Muscle layer of duodenum (tissue), 2 donors: ENCODE measurements around the gene ZNF892.
A peak's percentile ranks its signal among the peaks of the same experiment; 100 is the strongest.
"Not testable (repeated sequence)": the region's sequence is repeated elsewhere in the genome, so short reads cannot be mapped to it uniquely, and the experiment has no call there.

Source experiments
- H3K27ac ChIP-seq: one replicate; pipeline ENCODE4 v1.7.0; 2013; ENCODE audit warnings: mild to moderate bottlenecking, low read length
- H3K27me3 ChIP-seq: one replicate; pipeline ENCODE4 v1.7.0; 2013; ENCODE audit warnings: low read depth, mild to moderate bottlenecking, control low read depth, low read length
- H3K36me3 ChIP-seq, 2 donors: one replicate each; pipeline ENCODE4 v1.7.0; 2013; ENCODE audit warnings: low read length in 2 of 2, control low read depth in 1 of 2, mild to moderate bottlenecking in 1 of 2; ENCODE audit not compliant: insufficient read depth in 2 of 2, control insufficient read depth in 1 of 2
- H3K4me1 ChIP-seq, 2 donors: one replicate each; pipeline ENCODE4 v1.7.0; 2013; ENCODE audit warnings: low read length in 2 of 2, mild to moderate bottlenecking in 2 of 2, control low read depth in 1 of 2, moderate library complexity in 1 of 2; ENCODE audit not compliant: insufficient read depth in 2 of 2, control insufficient read depth in 1 of 2
- H3K4me3 ChIP-seq, 2 donors: one replicate each; pipeline ENCODE4 v1.7.0; 2013; ENCODE audit warnings: low read length in 2 of 2, low read depth in 1 of 2, mild to moderate bottlenecking in 1 of 2
- H3K9me3 ChIP-seq, 2 donors: one replicate each; pipeline ENCODE4 v1.7.0; 2013; ENCODE audit warnings: low read length in 2 of 2, control low read depth in 1 of 2, mild to moderate bottlenecking in 1 of 2; ENCODE audit not compliant: control insufficient read depth in 1 of 2
- donor health status: healthy.

The ZNF892 gene

DNA sequence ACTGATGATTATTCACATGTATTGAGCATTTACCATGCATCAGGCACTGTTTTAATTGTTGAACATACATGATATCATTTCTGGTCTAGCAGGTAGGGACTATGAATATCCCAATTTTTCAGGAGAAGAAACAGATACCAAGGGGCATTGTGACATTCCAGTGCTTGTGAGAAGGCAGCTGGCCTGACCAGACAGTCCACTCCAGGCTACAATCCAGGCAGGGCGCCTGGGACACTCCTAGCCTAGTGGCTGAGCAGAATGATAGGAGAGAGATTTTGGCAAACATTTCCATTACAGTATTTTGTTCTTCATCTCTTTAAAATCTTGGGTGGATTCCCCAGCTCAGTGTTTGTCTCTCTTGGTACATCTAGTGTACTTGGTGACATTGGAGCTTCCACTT, 24.9 kb downstream of the ZNF892 start:
- no peaks in the 10 kb centered on the region for H3K27me3 ChIP-seq
- H3K36me3 ChIP-seq, result no peaks in the 10 kb centered on the region
- no peak overlapping the region for H3K4me3 ChIP-seq
- no peak overlapping the region for H3K27ac ChIP-seq
- no peaks in the 10 kb centered on the region for H3K4me1 ChIP-seq
- peaks cover 0 to 37% of the 10 kb centered on the region in 2 donors for H3K9me3 ChIP-seq

GRCh38 chr2:95234286-95234785, 27.0 kb downstream of the ZNF892 start:
- Histone ChIP-seq H3K27me3 (no peaks in the 10 kb centered on the region), H3K9me3 (peaks cover 0 to 38% of the 10 kb centered on the region in 2 donors), H3K4me1 (no peaks in the 10 kb centered on the region), H3K36me3 (peaks cover 0 to 4% of the 10 kb centered on the region in 2 donors), H3K27ac (no peak overlapping the region), H3K4me3 (no peak overlapping the region)

GRCh38 chr2:95234816-95235215, 27.5 kb downstream of the ZNF892 start:
- Histone ChIP-seq H3K4me1 (no peaks in the 10 kb centered on the region), H3K27me3 (no peaks in the 10 kb centered on the region), H3K4me3 (no peak overlapping the region), H3K9me3 (peaks cover 0 to 41% of the 10 kb centered on the region in 2 donors), H3K27ac (no peak overlapping the region), H3K36me3 (peaks cover 0 to 4% of the 10 kb centered on the region in 2 donors)

- peaks cover 0 to 56% of the 10 kb centered on the region in 2 donors for H3K9me3 ChIP-seq
- peaks cover 0 to 8% of the 10 kb centered on the region in 2 donors for H3K36me3 ChIP-seq
- H3K4me1 ChIP-seq, result no peaks in the 10 kb centered on the region
- no peak overlapping the region for H3K27ac ChIP-seq
- H3K27me3 ChIP-seq, result no peaks in the 10 kb centered on the region
- H3K4me3 ChIP-seq, result peak overlapping the region in 1 of 2 donors; percentile 35
Observed at GRCh38 chr2:95238131-95238530, 30.8 kb downstream of the ZNF892 start.

DNA sequence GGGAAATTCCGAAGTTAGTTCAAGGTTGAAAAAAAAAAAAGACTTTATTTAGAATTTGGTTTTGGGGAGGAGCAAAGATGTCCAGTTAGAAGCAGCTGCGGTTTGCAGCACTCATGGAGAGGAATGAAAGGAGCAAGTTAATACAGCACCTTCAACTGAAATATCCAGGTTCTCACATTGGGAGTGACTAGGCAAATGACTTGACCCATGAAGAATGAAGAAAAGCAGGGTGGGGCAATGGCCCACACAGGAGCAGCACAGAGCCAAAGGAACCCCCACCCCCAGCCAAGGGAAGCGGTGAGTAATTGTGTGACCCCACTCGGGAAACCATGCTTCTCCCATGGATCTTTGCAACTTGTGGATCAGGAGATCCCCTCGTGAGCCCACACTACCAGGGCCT, 32.8 kb downstream of the ZNF892 start:
- H3K36me3 ChIP-seq, result peaks cover 0 to 8% of the 10 kb centered on the region in 2 donors
- H3K4me1 ChIP-seq, result no peaks in the 10 kb centered on the region
- H3K27me3 ChIP-seq, result no peaks in the 10 kb centered on the region
- no peak overlapping the region for H3K27ac ChIP-seq
- no peak overlapping the region for H3K4me3 ChIP-seq
- peaks cover 0 to 54% of the 10 kb centered on the region in 2 donors for H3K9me3 ChIP-seq

- Histone ChIP-seq H3K4me3 (peak overlapping the region in 1 of 2 donors; percentile 32), H3K4me1 (no peaks in the 10 kb centered on the region), H3K36me3 (peaks cover 0 to 8% of the 10 kb centered on the region in 2 donors), H3K27me3 (no peaks in the 10 kb centered on the region), H3K27ac (no peak overlapping the region), H3K9me3 (peaks cover 0 to 52% of the 10 kb centered on the region in 2 donors)
Observed at GRCh38 chr2:95240556-95240955, 33.2 kb downstream of the ZNF892 start.

DNA sequence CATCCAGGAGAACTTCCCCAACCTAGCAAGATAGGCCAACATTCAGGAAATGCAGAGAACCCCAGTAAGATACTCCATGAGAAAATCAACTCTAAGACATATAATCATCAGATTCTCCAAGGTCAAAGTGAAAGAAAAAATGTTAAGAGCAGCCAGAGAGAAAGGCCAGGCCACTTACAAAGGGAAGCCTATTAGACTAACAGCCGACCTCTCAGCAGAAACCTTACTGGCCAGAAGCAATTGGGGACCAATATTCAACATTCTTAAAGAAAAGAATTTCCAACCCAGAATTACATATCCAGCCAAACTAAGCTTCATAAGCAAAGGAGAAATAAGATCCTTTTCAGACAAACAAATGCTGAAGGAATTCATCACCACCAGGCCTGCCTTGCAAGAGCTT, 34.8 kb downstream of the ZNF892 start:
- peaks cover 0 to 45% of the 10 kb centered on the region in 2 donors for H3K9me3 ChIP-seq
- H3K36me3 ChIP-seq, H3K27me3 ChIP-seq, H3K27ac ChIP-seq, H3K4me3 ChIP-seq, H3K4me1 ChIP-seq: not testable (repeated sequence)
